OCI-M2 (cell line): Measurements from ENCODE around the gene ZNF337.
"Not testable (repeated sequence)": the region's sequence is repeated elsewhere in the genome, so short reads cannot be mapped to it uniquely, and the experiment has no call there.

Source experiments
- DNase-seq: peaks from one replicate; lab custom pipeline; 2025; ENCODE audit not compliant: unreplicated experiment; lab: John Stamatoyannopoulos, UW

ZNF337 gene

GRCh38 chr20:25696371-25697131 lies at the start of gene ZNF337:
Gene ZNF337 (minus strand): TSS chr20:25696853. CDS start chr20:25686417, 10,436 bp downstream.
- DNase-seq, result peak; percentile 80

- no peak for DNase-seq
Observed at GRCh38 chr20:25745738-25746137, 49.1 kb upstream of the ZNF337 start.

DNA sequence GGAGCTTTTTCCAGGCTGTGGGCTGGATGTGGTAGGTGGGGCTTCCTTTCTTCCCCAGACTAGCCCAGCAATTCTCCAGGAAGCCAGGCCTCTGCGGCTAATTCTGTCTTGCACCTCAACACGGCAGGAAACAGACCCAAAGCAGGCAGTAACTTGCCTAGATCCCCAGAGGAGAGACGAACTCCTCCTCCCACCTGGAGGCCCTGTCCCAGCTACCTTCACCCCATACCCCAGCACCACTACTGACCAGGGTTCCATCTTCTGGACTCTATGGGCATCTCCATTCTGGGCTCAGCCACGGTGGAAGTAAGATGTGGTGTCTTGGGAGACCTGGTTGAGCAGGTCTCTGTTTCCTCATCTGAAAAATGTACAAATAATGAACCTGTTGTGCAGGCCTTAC lies 48.4 kb upstream of the ZNF337 start:
- no peak for DNase-seq

DNA sequence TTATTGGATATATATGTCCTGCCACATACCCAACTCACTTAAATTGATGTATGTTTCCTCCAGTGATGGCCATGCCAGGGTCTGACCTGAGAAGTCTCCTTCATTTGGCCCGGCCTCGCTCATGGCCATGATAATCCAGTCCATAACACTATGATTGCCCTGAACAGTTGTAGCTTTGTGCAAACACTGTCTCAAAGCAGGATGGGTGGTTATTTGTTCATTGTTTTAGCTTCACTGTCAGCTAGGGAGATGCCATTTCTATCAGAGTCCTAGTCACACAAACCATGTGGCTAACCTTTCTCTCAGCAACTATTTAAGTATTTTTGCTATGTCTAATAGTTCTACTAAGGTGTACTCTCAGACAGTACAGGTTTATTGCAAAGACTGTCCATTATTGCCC lies 47.6 kb upstream of the ZNF337 start:
- no peak for DNase-seq

DNA sequence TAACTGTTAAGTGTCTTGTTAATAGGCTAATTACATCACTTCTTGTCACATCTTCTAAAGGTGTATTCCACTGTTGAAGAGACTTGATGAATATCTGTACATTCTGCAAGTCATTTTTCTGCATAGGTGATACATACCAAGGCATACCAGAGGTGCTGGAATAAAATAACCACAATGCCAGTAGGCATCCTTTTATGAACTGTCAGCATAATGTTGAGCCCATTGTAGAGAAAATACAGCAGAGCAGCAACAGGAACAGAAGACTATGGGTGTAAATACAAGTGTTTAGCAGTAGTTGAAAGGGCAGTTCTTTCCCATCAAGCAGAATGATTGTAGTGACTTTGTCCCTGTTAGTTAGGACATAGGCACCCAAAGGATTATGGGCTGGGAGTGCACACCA lies 44.4 kb upstream of the ZNF337 start:
- no peak for DNase-seq

GRCh38 chr20:25739615-25740320 lies 43.1 kb upstream of the ZNF337 start:
- no peak for DNase-seq

DNA sequence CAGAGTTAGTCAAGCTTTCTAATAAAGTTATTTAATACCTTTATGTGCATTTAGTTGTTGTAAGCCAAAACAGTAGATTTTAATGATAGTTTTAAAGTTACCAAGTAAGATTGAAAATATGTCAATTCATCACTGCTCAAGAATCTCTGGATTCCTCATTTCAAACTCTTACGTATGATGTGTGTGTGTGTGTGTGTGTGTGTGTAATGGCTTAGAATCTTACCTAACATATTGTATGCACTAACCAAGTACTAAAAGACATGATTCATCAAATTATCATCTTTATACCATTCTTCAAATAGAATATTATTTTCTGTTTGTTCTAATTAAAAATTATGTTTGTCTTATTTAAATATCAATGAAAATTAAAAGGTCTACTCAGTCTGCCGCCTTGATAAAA lies 41.5 kb upstream of the ZNF337 start:
- no peak for DNase-seq

- no peak for DNase-seq
Observed at GRCh38 chr20:25733903-25734302, 37.2 kb upstream of the ZNF337 start.

- DNase-seq, result no peak
Observed at GRCh38 chr20:25730862-25731261, 34.2 kb upstream of the ZNF337 start.

GRCh38 chr20:25726357-25726756 lies 29.7 kb upstream of the ZNF337 start:
- DNase-seq, result no peak

GRCh38 chr20:25725639-25726038 lies 29.0 kb upstream of the ZNF337 start:
- DNase-seq, result no peak

GRCh38 chr20:25723975-25724374 lies 27.3 kb upstream of the ZNF337 start:
- no peak for DNase-seq

DNA sequence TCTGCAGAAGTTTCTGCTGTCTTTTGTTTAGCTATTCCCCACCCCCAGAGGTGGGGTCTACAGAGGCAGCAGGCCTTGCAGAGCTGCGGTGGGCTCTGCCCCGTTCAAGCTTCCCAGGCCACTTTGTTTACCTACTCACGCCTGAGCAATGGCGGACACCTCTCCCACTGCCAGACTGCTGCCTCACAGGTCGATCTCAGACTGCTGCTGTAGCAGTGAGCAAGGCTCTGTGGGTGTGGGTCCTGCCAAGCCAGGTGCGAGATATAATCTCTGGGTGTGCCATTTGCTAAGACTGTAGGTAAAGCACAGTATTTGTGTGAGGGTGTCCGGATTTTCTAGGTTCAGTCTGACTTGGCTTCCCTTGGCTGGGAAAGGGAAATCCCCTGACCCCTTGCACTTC lies 23.6 kb upstream of the ZNF337 start:
- DNase-seq, result no peak

DNA sequence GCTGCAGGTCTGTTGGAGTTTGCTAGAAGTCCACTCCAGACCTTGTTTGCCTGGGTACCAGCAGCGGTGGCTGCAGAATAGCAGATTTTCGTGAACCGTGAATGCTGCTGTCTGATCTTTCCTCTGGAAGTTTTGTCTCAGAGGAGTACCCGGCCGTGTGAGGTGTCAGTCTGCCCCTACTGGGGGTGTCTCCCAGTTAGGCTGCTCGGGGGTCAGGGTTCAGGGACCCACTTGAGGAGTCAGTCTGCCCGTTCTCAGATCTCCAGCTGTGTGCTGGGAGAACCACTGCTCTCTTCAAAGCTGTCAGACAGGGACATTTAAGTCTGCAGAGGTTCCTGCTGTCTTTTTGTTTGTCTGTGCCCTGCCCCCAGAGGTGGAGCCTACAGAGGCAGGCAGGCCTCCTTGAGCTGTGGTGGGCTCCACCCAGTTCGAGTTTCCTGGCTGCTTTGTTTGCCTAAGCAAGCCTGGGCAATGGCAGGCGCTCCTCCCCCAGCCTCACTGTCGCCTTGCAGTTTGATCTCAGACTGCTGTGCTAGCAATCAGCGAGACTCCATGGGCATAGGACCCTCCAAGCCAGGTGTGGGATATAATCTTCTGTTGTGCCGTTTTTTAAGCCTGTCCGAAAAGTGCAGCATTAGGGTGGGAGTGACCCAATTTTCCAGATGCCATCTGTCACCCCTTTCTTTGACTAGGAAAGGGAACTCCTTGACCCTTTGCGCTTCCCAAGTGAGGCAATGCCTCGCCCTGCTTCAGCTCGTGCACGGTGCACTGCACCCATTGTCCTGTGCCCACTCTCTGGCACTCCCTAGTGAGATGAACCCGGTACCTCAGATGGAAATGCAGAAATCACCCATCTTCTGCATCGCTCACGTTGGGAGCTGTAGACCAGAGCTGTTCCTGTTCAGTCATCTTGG lies 22.5 kb upstream of the ZNF337 start:
- not testable (repeated sequence) for DNase-seq

DNA sequence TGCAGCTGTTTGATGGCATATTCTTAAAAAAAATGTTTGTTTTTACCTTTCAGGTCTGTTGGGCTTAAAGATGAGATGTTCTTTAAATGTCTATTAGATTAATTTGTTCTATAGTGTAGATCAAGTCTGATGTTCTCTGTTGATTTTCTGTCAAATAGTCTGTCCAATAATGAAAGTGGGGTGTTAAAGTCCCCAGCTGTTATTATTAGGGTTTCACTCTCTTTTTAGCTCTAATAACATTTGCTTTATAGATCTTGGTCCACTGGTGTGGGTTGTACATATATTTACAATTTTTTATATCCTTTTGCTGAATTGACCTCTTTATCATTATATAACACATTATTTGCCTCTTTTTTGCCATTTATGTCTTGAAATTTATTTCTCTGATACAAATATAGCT lies 11.0 kb upstream of the ZNF337 start:
- DNase-seq, result no peak

DNA sequence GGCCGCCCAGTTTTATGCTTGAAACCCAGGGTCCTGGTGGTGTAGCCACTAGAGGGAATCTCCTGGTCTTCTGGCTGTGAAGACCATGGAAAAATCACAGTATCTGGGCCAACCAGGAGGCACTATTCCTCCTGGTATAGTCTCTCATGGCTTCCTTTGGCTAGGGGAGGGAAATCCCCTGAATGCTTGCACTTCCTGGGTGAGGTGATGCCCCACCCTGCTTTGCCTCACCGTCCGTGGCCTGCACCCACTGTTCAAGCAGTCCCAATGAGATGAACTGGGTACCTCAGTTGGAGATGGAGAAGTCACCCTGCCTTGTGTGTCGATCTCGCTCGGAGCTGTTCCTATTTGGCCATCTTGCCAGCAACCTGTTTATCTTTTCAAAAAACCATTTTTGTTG lies 10.1 kb upstream of the ZNF337 start:
- DNase-seq, result no peak

DNA sequence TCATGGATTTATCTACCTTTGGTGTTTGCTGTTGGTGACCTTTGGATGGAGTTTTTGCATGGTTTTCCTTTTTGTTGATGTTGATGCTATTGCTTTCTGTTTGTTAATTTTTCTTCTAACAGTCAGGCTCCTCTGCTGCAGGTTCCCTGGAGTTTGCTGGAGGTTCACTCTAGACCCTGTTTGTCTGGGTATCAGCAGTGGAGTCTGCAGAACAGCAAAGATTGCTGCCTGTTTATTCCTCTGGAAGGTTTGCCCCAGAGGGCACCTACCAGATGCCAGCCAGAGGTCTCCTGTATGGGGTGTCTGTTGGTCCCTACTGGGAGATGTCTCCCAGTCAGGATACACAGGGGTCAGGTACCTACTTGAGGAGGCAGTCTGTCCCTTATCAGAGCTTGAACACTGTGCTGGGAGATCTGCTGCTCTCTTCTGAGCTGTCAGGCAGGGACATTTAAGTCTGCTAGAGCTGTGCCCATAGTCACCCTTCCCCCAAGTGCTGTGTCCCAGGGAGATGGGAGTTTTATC lies 9.2 kb upstream of the ZNF337 start:
- no peak for DNase-seq

GRCh38 chr20:25704303-25704702 lies 7.7 kb upstream of the ZNF337 start:
- DNase-seq, result not testable (repeated sequence)

- not testable (repeated sequence) for DNase-seq
Observed at GRCh38 chr20:25700835-25701234, 4.2 kb upstream of the ZNF337 start.

GRCh38 chr20:25699914-25700313 lies 3.3 kb upstream of the ZNF337 start:
- no peak for DNase-seq

- DNase-seq, result no peak
Observed at GRCh38 chr20:25697132-25697446, 436 bp upstream of the ZNF337 start.
